Colonic mucosa (tissue), 4 donors: Measurements from ENCODE around the gene NCK2. TPM values are rescaled to one million over a fixed set of nuclear protein-coding genes. Genes with fewer than 3 reads are reported as not detected.

Experiments used
- DNase-seq: peaks from one replicate; pipeline ENCODE4 v3.0.0-alpha.2; 2020
- H3K27ac ChIP-seq: fragments of 200-600 bp; one replicate; pipeline ENCODE4 v1.8.0; 2021
- H3K27me3 ChIP-seq: fragments of 200-600 bp; one replicate; pipeline ENCODE4 v1.8.0; 2021
- H3K36me3 ChIP-seq: fragments of 200-600 bp; one replicate; pipeline ENCODE4 v1.8.0; 2021
- H3K4me1 ChIP-seq: fragments of 200-600 bp; one replicate; pipeline ENCODE4 v1.8.0; 2021; ENCODE audit warnings: mild to moderate bottlenecking
- H3K4me3 ChIP-seq: fragments of 200-600 bp; one replicate; pipeline ENCODE4 v1.8.0; 2021
- H3K9ac ChIP-seq, 2 donors: one replicate each; pipeline ENCODE4 v1.7.0; 2013; ENCODE audit warnings: control low read depth in 2 of 2, low read depth in 2 of 2, low read length in 2 of 2
- H3K9me3 ChIP-seq: fragments of 200-600 bp; one replicate; pipeline ENCODE4 v1.8.0; 2021
- CTCF ChIP-seq: fragments of 200-600 bp; IDR thresholded peaks from one replicate; pipeline ENCODE4 v1.8.0; 2022; ENCODE audit warnings: antibody characterized with exemption, mild to moderate bottlenecking
- intact Hi-C: fragments of 100-400 bp; cut with DNase I; formaldehyde crosslinking; loops from one replicate; pipeline ENCODE4 v1.14.1; 2022
- total RNA-seq, 2 donors: library from RNA; stranded (reverse); fragmentation: NEBNext Ultra II Directional in 1 of 2; extraction: Animal tissue kit (Norgen Biotek cat#: 25700) in 1 of 2; gene quantifications; one replicate each; pipeline ENCODE4 v1.2.1, GENCODE V29; 2021
- donor health status: healthy.
- donor health status: DM: no; HTN: no; CAD: no.
- donor health status: DM: no; HTN: no; CAD: no.

Gene NCK2
- total RNA-seq, 2 donors from 2014 or later = 51.3 to 67.5 TPM

GRCh38 chr2:105731511-105731910 is 13.2 kb upstream of the NCK2 start:
- no peaks in the 10 kb centered on the region for H3K27me3 ChIP-seq
- H3K9me3 ChIP-seq = no peaks in the 10 kb centered on the region
- H3K36me3 ChIP-seq = no peaks in the 10 kb centered on the region
- H3K9ac ChIP-seq = no peak overlapping the region
- H3K4me3 ChIP-seq = no peak overlapping the region
- intact Hi-C loops = no loop called here
- no peaks in the 10 kb centered on the region for H3K4me1 ChIP-seq
- H3K27ac ChIP-seq = no peak overlapping the region
- no peak for DNase-seq
- no peak for TF ChIP-seq CTCF

DNA sequence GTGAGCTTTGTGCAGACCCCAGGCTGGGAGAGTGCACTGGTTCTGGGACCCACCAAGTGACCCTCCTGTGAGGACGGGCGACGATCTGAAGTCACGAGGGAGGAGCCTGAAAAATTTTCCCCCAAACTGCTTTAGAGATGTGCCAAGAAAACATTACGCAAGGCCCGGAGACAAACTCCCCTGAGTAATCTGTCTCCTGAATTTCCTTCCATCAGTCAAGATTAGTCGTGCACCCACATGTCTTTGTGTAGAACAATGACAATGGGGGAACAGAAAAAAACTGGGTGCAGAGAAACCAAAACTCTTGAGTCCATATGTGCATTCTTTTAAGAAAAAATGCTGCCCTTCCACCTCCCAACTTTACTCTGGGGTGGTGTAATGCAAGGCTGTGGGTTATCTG is 12.6 kb upstream of the NCK2 start:
- H3K9ac ChIP-seq = no peak overlapping the region
- TF ChIP-seq CTCF = no peak
- H3K27me3 ChIP-seq = no peaks in the 10 kb centered on the region
- H3K27ac ChIP-seq = no peak overlapping the region
- intact Hi-C loops = no loop called here
- DNase-seq = no peak
- no peak overlapping the region for H3K4me3 ChIP-seq
- H3K4me1 ChIP-seq = no peaks in the 10 kb centered on the region
- no peaks in the 10 kb centered on the region for H3K36me3 ChIP-seq
- H3K9me3 ChIP-seq = no peaks in the 10 kb centered on the region

- H3K9ac ChIP-seq = no peak overlapping the region
- no peaks in the 10 kb centered on the region for H3K9me3 ChIP-seq
- H3K27me3 ChIP-seq = no peaks in the 10 kb centered on the region
- H3K4me1 ChIP-seq = no peaks in the 10 kb centered on the region
- TF ChIP-seq CTCF = no peak
- H3K4me3 ChIP-seq = no peak overlapping the region
- no peak overlapping the region for H3K27ac ChIP-seq
- no peaks in the 10 kb centered on the region for H3K36me3 ChIP-seq
- no peak for DNase-seq
- intact Hi-C loops = no loop called here
Measured at GRCh38 chr2:105732955-105733607, 11.6 kb upstream of the NCK2 start.

- DNase-seq = no peak
- Histone ChIP-seq H3K36me3 (no peaks in the 10 kb centered on the region), H3K27ac (no peak overlapping the region), H3K9ac (no peak overlapping the region), H3K4me1 (no peaks in the 10 kb centered on the region), H3K9me3 (no peaks in the 10 kb centered on the region), H3K27me3 (no peaks in the 10 kb centered on the region), H3K4me3 (no peak overlapping the region)
- intact Hi-C loops = no loop called here
- TF ChIP-seq CTCF = no peak
Measured at GRCh38 chr2:105733875-105734274, 10.8 kb upstream of the NCK2 start.

DNA sequence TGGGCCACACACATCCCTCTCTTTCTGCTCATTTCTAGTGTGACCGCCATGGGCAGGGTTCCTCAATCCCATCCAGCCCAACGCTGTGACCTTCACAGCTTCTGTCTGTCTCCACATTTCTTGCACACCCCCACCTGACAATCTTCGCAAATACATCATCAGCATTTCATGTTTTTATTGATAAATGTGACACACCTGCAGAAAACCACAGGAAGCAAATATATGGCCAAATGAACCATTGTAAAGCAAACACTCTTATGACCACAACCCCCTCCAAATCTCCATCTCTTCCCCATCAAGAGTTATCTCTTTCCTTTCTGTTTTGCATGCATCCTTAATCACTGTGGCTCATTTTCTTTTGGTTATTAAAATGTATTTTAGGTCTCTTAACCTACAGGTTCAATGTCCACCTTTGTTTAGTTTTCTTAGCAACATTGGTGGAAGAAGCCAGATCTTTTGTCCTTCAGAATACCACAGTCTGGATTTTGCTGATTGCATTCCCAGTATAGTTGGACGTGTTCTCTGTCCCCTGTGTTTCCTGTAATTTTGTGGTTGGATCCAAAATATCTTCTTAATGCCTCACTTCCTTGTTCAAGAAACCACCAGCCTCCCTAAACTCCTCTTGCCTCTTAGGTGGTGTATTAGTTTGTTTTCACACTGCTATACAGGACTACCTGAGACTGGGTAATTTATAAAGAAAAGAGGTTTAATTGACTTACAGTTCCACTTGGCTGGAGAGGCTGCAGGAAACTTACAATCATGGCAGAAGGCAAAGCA is 9.8 kb upstream of the NCK2 start:
- intact Hi-C loops = no loop called here
- no peaks in the 10 kb centered on the region for H3K36me3 ChIP-seq
- no peaks in the 10 kb centered on the region for H3K27me3 ChIP-seq
- H3K9me3 ChIP-seq = no peaks in the 10 kb centered on the region
- no peak overlapping the region for H3K4me3 ChIP-seq
- no peak overlapping the region for H3K27ac ChIP-seq
- TF ChIP-seq CTCF = no peak
- no peaks in the 10 kb centered on the region for H3K4me1 ChIP-seq
- H3K9ac ChIP-seq = no peak overlapping the region
- no peak for DNase-seq
